Left ventricle myocardium inferior (tissue), 1 donor: ENCODE measurements around the gene MED16. TPM values are rescaled to one million over a fixed set of nuclear protein-coding genes. Genes with fewer than 3 reads are reported as not detected.

ENCODE experiments used
- DNase-seq: peaks from one replicate; pipeline ENCODE4 v3.0.0-alpha.2; 2020
- H3K27ac ChIP-seq: fragments of 200-600 bp; replicated peaks from 2 replicates; pipeline ENCODE4 v1.8.0; 2021
- H3K27me3 ChIP-seq: fragments of 200-600 bp; 2 replicates; pipeline ENCODE4 v1.8.0; 2021; ENCODE audit warnings: low read depth
- H3K36me3 ChIP-seq: fragments of 200-600 bp; 2 replicates; pipeline ENCODE4 v1.8.0; 2021
- H3K4me1 ChIP-seq: fragments of 200-600 bp; 2 replicates; pipeline ENCODE4 v1.8.0; 2021
- H3K4me3 ChIP-seq: fragments of 200-600 bp; 2 replicates; pipeline ENCODE4 v1.8.0; 2021; ENCODE audit warnings: mild to moderate bottlenecking, moderate library complexity
- H3K9me3 ChIP-seq: fragments of 200-600 bp; replicated peaks from 2 replicates; pipeline ENCODE4 v1.8.0; 2021
- CTCF ChIP-seq: fragments of 200-600 bp; IDR thresholded peaks from 2 replicates; pipeline ENCODE4 v1.8.0; 2021; ENCODE audit warnings: antibody characterized with exemption, mild to moderate bottlenecking, borderline replicate concordance
- intact Hi-C: fragments of 100-400 bp; cut with micrococcal nuclease; formaldehyde crosslinking; loops from one replicate; pipeline ENCODE4 v1.11.0; 2022
- total RNA-seq: library from RNA; stranded (reverse); fragmentation: NEBNext Ultra II Directional; extraction: Animal tissue kit (Norgen Biotek cat#: 25700); gene quantifications from one replicate; pipeline ENCODE4 v1.2.1, GENCODE V29; 2021
- donor health status: DM: no; HTN: yes; CAD: no; lungs with severe emphysema.

Gene MED16
- total RNA-seq, 1 donor from 2014 or later = 19.4 TPM

GRCh38 chr19:926589-927350 is 33.8 kb upstream of the MED16 start:
- intact Hi-C loops = loop anchor here (10.0 kb wide), 1 partner anchor 162 kb away; no protein-coding TSS in a partner anchor
- no peaks in the 10 kb centered on the region for H3K27me3 ChIP-seq
- TF ChIP-seq CTCF = no peak
- H3K36me3 ChIP-seq = peaks cover 7% of the 10 kb centered on the region
- H3K9me3 ChIP-seq = no peaks in the 10 kb centered on the region
- H3K27ac ChIP-seq = peak overlapping the region; percentile 88
- H3K4me3 ChIP-seq = peak overlapping the region; percentile 91
- peaks cover 49% of the 10 kb centered on the region for H3K4me1 ChIP-seq
- DNase-seq = peak; percentile 70

- H3K36me3 ChIP-seq = peaks cover 7% of the 10 kb centered on the region
- no peaks in the 10 kb centered on the region for H3K9me3 ChIP-seq
- intact Hi-C loops = loop anchor here (10.0 kb wide), 1 partner anchor 161 kb away; no protein-coding TSS in a partner anchor
- peaks cover 51% of the 10 kb centered on the region for H3K4me1 ChIP-seq
- H3K27me3 ChIP-seq = peaks cover 3% of the 10 kb centered on the region
- TF ChIP-seq CTCF = no peak
- DNase-seq = no peak
- peak overlapping the region; percentile 88 for H3K27ac ChIP-seq
- H3K4me3 ChIP-seq = peak overlapping the region; percentile 91
These were observed 33.3 kb upstream of the MED16 start for GRCh38 chr19:926323-926588.

GRCh38 chr19:925526-926322 is 32.7 kb upstream of the MED16 start, which contains the start of gene ARID3A:
TSS of gene ARID3A (plus strand) at chr19:926035. CDS start at chr19:929529, 3,494 bp downstream.
- Histone ChIP-seq H3K9me3 (no peaks in the 10 kb centered on the region), H3K27me3 (peaks cover 8% of the 10 kb centered on the region), H3K4me1 (peaks cover 56% of the 10 kb centered on the region), H3K36me3 (peaks cover 7% of the 10 kb centered on the region), H3K27ac (peak within 1 kb of the TSS; percentile 88), H3K4me3 (peak within 1 kb of the TSS; percentile 91)
- TF ChIP-seq CTCF = no peak
- intact Hi-C loops = loop anchor here (10.0 kb wide), 1 partner anchor 161 kb away; no protein-coding TSS in a partner anchor
- DNase-seq = peak; percentile 80

- H3K27ac ChIP-seq = peak overlapping the region; percentile 88
- peak; percentile 46 for DNase-seq
- intact Hi-C loops = loop anchor here (10.0 kb wide), 1 partner anchor 160 kb away; no protein-coding TSS in a partner anchor
- peak overlapping the region; percentile 91 for H3K4me3 ChIP-seq
- H3K9me3 ChIP-seq = no peaks in the 10 kb centered on the region
- H3K27me3 ChIP-seq = peaks cover 14% of the 10 kb centered on the region
- peaks cover 63% of the 10 kb centered on the region for H3K4me1 ChIP-seq
- H3K36me3 ChIP-seq = peaks cover 7% of the 10 kb centered on the region
- TF ChIP-seq CTCF = no peak
These were observed 32.1 kb upstream of the MED16 start for GRCh38 chr19:925087-925525.

GRCh38 chr19:924553-925086 is 31.6 kb upstream of the MED16 start:
- H3K27me3 ChIP-seq = peaks cover 19% of the 10 kb centered on the region
- peaks cover 67% of the 10 kb centered on the region for H3K4me1 ChIP-seq
- peaks cover 2% of the 10 kb centered on the region for H3K36me3 ChIP-seq
- TF ChIP-seq CTCF = no peak
- H3K27ac ChIP-seq = peak overlapping the region; percentile 88
- no peaks in the 10 kb centered on the region for H3K9me3 ChIP-seq
- H3K4me3 ChIP-seq = peak overlapping the region; percentile 91
- DNase-seq = no peak
- intact Hi-C loops = loop anchor here (10.0 kb wide), 1 partner anchor 160 kb away; no protein-coding TSS in a partner anchor
